Measurements from ENCODE around the gene FAM174B. TPM values are rescaled to one million over a fixed set of nuclear protein-coding genes. Genes with fewer than 3 reads are reported as not detected.
"Not testable (repeated sequence)": the region's sequence is repeated elsewhere in the genome, so short reads cannot be mapped to it uniquely, and the experiment has no call there.

FAM174B gene
- polyA plus RNA-seq, 6 donors from 2014 or later: 0.54 to 0.96 TPM; not detected in 4

DNA sequence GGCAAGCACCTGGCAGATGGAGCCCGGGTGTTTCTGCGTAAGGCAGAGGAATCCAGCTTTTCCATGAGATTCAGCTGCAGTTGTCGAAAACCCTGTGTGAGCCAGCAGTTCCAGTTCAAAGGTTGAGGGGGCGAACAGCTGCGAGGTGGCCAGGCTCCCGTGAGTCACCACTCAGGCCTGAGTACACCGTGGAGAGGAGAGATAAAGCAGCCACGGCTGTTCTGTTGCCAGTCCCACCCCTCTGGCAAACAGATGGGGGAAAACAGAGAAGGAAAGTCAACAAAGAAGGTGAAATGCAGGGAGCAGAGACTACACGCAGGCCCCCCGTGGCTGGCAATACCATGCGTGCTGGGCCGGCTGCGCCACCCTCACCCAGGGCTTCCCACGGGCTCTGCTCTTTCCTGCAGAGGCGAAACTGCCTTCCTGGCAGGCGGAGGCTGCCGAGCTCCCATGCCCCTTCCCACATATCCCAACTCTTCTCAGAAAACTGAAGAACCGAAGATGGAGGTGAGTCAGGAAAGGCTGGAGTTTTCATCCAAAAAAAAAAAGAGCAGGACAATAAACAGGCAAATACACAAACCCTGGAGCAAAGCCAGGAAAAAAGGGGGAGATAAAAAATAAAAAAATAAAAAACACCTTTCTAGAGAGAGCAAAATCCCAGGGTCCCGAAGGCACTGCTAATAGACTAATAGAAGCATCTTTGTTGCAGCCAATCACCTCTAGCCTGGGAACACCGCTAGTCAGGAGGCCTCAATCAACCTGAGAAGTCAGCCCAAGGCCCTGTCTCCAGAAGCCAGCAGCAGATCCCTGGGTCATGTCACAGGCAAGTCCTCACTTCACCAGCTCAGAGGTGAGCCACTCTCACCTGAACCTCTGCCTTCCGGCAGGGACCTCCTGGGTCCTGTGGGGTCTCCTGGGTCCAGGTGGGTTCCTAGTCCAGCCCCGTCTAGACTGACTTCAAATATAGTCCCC is 37.7 kb downstream of the FAM174B start:
- Mint-ChIP-seq H3K9me3 (peaks cover 0 to 3% (median 0%) of the 10 kb centered on the region in 7 donors), H3K27ac (no peak overlapping the region), H3K4me1 (no peaks in the 10 kb centered on the region), H3K4me3 (no peak overlapping the region), H3K27me3 (no peaks in the 10 kb centered on the region), H3K36me3 (no peaks in the 10 kb centered on the region)
- no peak for DNase-seq
- ATAC-seq (ENCODE audit: low read depth in 2 of 2): no peak

DNA sequence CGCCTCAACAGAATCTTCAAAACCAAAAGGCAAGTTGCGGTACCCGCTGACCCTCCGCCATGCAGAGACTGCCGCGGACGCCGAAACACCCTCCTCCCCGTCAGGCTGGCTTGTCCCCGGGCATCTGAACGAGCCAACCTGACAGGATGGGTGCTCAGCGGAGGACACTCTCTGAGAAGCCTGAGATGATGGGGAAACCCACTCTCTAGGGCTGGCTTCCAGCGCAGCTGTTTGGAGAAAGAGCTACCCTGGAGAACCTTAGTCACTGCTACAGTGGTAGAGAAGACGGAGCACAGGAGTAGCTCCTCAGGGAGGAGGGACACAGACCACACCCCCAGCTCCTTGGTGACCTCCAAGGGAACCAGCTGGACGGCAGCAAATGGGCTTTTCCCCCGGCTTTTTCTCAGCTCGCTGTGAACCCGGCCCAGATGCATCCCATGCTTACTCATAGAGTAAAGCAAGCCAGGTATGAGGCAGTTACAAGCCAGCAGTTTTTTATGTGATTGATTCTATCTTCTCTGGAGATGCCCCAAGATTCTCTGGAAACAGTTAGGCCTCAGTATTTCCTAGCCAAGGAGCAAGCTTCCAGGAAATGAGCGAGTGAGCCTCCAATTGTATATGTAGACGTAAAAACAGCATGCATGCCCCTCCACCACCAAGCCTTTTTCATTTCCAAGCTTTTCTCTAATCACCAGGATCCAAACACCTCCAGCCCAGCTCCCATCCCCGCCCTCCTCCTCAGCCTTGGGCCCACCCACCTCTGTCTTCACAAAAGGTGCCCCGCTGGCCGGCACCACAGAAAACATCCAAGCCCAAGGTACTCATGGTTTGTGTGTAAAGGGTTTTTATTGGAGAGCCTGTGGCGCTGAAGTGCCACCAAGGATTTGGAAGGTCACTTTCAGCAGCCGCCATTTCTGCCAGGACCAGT is 38.7 kb downstream of the FAM174B start:
- no peak overlapping the region for H3K27ac Mint-ChIP-seq
- ATAC-seq (ENCODE audit: low read depth in 2 of 2): no peak

DNA sequence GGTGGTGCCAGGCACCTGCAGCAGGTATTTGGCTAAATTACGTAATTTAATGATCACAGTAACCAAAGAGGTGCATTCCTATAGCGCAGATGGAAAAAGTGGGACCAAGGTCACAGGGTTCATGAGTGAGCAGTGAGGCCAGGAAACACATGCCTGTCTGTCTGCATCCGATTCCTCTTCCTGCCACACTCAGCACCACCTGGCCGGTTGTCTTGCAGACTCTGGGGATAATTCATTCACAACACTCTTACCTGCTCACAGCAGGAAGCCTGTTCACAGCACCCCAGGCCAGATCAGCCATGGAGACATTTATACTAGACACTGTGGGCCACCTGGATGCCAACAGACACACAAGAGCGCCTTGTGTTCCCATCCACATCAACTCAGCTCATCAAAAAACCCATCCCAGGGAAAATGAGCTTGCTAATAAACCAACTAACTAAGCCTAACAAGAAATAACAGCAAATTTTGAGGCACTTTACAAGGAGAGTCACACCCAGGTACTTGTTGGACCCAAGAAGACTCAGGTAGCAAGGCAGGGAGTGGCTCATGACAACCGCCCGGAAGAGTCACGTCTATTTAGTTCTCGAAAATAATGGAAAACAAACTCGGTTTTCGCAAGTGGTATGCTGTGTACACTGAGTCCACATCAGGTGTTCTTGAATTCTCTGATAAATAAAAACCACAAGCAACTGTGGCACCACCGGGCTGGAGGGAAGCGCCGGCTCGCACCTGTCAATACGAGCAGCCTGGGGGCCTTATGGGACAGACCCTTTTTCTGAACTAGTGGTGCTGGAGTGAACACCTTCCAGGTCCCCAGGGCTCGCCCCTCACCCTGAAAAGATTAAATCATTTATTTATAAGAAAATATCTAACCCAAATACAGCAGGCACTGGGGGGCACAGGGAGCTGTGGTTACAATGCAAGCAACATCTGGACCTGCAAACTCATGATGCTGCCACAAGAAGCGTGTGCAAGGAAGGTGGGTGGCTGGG is 40.5 kb downstream of the FAM174B start:
- no peak for DNase-seq
- Mint-ChIP-seq H3K36me3 (no peaks in the 10 kb centered on the region), H3K27ac (no peak overlapping the region), H3K4me3 (no peak overlapping the region), H3K4me1 (no peaks in the 10 kb centered on the region), H3K27me3 (no peaks in the 10 kb centered on the region), H3K9me3 (peaks cover 0 to 3% (median 0%) of the 10 kb centered on the region in 7 donors)
- no peak for ATAC-seq (ENCODE audit: low read depth in 2 of 2)

More for the DNA sequence above, 38.7 kb downstream of the FAM174B start:
- Mint-ChIP-seq H3K27me3 (no peaks in the 10 kb centered on the region), H3K9me3 (peaks cover 0 to 3% (median 0%) of the 10 kb centered on the region in 7 donors), H3K4me3 (no peak overlapping the region), H3K36me3 (no peaks in the 10 kb centered on the region), H3K4me1 (no peaks in the 10 kb centered on the region)
- DNase-seq: no peak

DNA sequence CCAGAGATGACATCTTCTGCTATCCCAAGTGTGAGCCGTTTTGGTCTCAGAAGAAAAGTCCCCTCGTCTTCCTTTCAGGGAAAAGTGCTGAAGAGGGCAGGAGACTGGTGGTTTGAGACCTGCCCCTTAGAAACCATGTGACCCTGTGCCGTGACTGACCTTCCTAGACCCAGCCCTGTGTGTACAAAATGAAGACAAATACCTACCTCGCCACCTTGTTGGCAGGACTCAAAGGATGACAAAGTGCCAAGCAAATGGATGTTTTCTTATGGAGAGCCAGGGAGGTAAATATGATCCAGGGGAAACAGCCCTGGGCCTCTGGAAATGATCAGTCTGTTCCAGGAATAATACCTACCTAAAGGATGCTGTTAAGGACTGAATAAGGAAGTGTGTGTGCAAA is 41.3 kb downstream of the FAM174B start:
- no peak for ATAC-seq (ENCODE audit: low read depth in 2 of 2)
- Mint-ChIP-seq H3K4me1 (no peaks in the 10 kb centered on the region), H3K9me3 (peaks cover 0 to 3% (median 0%) of the 10 kb centered on the region in 7 donors)

DNA sequence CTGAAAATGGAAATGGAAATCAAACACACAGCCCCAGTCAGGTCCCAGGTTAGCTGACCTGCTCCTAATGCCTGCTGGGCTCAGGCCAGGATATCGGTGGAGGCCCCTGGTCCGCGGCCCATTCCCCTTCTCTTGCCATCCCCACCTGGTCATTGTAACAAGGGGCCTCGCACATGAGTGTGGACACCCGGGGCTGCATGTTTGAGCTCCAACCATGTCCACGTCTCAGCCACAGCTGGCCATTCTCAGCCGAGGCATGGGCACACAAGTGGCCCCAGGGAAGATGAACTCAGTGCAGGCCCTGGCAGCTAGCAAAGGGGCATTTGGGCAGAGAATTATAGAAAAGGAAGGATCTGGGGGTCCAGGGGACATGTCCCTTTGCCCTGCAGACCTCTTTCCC is 41.7 kb downstream of the FAM174B start:
- DNase-seq (no peak), ATAC-seq (ENCODE audit: low read depth in 2 of 2) (no peak)
- Mint-ChIP-seq H3K27me3 (no peaks in the 10 kb centered on the region), H3K36me3 (no peaks in the 10 kb centered on the region), H3K4me1 (no peaks in the 10 kb centered on the region), H3K9me3 (peaks cover 0 to 3% (median 0%) of the 10 kb centered on the region in 7 donors), H3K27ac (no peak overlapping the region), H3K4me3 (no peak overlapping the region)

More for the DNA sequence above, 41.3 kb downstream of the FAM174B start:
- H3K27ac Mint-ChIP-seq: no peak overlapping the region
- H3K27me3 Mint-ChIP-seq: no peaks in the 10 kb centered on the region
- DNase-seq: no peak
- no peaks in the 10 kb centered on the region for H3K36me3 Mint-ChIP-seq
- peak overlapping the region in 1 of 8 donors; percentile 34 for H3K4me3 Mint-ChIP-seq

DNA sequence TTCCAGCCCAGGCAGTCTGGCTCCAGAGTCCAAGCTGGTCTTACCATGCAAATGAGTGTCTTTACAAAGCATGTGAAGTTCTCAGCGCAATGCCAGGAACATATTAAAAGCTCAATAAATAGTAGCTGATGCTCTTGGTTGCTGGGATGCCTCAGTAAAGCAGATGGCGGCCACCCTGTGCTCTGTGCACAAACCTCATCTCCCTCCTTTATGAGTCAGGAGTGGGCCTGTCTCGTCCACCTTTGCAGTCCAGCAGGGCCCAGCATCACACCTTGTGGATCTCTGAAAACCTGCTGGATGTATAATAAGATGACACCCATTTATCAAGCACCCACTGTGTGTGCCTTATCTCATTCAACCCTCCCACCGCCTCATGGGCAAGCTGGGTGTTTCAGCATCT is 42.7 kb downstream of the FAM174B start:
- ATAC-seq (ENCODE audit: low read depth in 2 of 2): no peak
- no peak overlapping the region for H3K4me3 Mint-ChIP-seq

DNA sequence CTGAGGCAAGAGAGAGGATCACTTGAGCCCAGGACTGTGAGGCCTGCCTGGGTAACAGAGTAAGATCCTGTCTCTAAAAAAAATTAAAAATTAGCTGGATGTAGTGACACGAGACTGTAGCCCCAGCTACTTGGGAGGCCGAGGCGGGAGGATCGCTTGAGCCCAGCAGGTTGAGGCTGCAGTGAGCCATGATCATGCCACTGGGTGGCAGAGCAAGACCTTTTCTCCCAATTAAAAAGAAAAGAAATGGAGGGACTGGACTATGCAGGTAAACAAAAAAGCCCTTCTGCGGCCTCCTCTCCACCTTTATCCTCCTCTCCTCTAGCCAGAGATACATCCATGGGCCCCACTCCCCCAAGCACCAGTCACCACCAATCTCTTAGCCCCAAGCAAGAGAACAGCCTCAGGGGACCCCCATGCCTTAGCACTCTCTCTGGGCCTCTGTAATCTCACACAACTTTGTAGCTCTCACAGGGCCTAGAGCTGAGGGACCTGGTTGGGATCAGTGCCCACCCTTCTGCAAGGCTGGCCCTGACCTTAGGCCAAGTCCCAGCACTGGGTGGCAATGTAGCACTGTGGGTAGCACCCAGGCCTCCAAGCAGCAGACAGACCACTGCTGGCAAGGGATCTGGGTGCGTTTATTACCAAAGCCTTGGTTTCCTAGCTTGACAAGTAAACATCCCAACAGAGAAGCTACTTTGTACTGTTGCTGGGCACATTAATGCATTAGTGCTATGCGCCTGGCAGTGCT is 43.4 kb downstream of the FAM174B start:
- H3K9me3 Mint-ChIP-seq: peaks cover 0 to 3% (median 0%) of the 10 kb centered on the region in 7 donors
- peak overlapping the region in 1 of 8 donors; percentile 9 for H3K4me3 Mint-ChIP-seq
- no peaks in the 10 kb centered on the region for H3K27me3 Mint-ChIP-seq
- DNase-seq (no peak), ATAC-seq (ENCODE audit: low read depth in 2 of 2) (no peak)
- no peak overlapping the region for H3K27ac Mint-ChIP-seq
- no peaks in the 10 kb centered on the region for H3K36me3 Mint-ChIP-seq
- H3K4me1 Mint-ChIP-seq: no peaks in the 10 kb centered on the region

More for the DNA sequence above, 42.7 kb downstream of the FAM174B start:
- no peaks in the 10 kb centered on the region for H3K36me3 Mint-ChIP-seq
- H3K4me1 Mint-ChIP-seq: no peaks in the 10 kb centered on the region
- no peaks in the 10 kb centered on the region for H3K27me3 Mint-ChIP-seq
- H3K27ac Mint-ChIP-seq: no peak overlapping the region
- DNase-seq: no peak
- peaks cover 0 to 3% (median 0%) of the 10 kb centered on the region in 7 donors for H3K9me3 Mint-ChIP-seq

DNA sequence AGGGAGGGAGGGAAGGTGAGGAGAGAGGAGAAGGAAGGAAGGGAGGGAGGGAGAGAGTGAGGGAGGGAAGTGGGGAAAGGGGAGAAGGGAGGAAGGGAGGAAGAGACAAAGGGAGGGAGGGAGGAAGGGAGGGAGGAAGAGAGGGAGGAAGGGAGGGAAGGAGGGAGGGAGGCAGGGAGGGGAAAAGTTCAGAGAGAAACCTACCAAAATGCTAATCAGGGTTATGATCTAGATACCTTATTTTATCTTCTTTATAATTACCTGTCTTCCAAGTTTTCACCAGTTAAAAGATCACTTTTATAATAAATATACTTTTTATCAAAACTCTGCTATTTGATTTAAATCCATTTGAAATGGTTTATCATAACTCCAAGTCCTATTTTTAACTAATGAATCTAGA is 44.4 kb downstream of the FAM174B start:
- ATAC-seq (ENCODE audit: low read depth in 2 of 2) (no peak), DNase-seq (no peak)
- Mint-ChIP-seq H3K4me3 (no peak overlapping the region), H3K4me1 (no peaks in the 10 kb centered on the region), H3K9me3 (peaks cover 0 to 8% (median 4%) of the 10 kb centered on the region in 7 donors), H3K27ac (no peak overlapping the region), H3K27me3 (no peaks in the 10 kb centered on the region), H3K36me3 (no peaks in the 10 kb centered on the region)

DNA sequence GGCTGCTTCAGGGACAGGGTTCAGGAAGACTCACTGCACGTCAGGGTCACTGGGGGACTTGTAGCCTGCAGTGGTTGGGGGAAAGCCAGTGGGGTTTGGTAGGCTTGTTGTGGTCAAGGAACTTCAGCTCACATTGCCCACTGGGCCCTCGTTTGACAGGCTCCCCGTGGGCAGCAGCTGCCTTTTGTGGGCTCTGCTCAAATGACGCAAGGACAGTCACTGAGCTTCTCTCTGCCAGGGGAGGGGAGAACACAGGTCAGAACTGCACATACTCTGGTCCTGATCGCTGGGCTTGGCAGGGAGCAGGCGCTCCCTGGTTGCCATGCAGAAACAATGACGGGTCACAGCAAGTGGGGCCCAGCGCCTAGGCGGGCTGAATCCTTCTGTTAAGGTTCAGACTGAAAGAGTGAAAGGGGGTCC is 45.5 kb downstream of the FAM174B start:
- no peak overlapping the region for H3K4me3 Mint-ChIP-seq
- DNase-seq: no peak
- H3K27me3 Mint-ChIP-seq: no peaks in the 10 kb centered on the region
- H3K9me3 Mint-ChIP-seq: peaks cover 0 to 11% (median 6%) of the 10 kb centered on the region in 7 donors
- no peaks in the 10 kb centered on the region for H3K4me1 Mint-ChIP-seq
- no peaks in the 10 kb centered on the region for H3K36me3 Mint-ChIP-seq
- no peak for ATAC-seq (ENCODE audit: low read depth in 2 of 2)
- H3K27ac Mint-ChIP-seq: peak overlapping the region in 1 of 6 donors; percentile 82

DNA sequence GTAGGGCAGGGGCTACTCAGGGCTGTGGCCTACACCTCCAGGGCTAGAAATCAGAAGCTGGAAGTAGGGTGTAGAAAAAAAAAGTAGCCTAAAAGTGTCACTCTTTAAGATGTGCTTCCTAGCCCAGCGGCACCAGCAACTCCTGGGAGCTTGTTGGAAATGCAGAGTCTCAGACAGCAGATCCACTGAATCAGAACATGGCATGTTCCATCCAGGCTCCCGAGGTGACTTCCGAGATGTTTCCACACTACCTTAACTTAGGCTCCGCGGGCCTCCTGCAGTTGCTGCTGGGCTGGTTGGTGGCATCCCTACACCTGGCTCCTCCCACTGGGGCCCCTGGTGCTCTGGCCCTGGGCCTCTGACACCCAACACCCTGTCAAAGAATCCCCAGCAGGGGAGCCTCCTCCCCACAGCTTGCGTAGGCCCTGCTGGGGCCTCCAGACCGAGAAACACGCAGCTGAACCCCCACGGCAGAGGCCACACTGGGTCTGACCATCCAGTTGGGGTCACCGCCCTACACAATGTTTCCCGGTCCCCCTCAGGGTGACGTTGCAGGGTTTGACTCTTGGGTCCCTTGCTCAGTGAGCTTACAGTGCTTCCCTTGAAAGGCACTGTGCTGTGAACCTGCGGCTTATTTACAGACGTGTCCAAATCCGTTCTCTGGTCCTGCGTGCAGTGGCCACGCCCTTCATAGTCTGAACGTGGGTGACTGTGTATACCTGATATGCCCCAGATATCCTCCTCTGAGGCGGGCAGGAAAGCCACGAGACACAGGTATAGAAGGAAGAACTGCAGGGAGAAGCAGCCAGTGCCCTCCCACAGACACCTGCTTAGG is 46.5 kb downstream of the FAM174B start:
- Mint-ChIP-seq H3K9me3 (peaks cover 3 to 11% (median 6%) of the 10 kb centered on the region in 7 donors), H3K36me3 (no peaks in the 10 kb centered on the region), H3K4me1 (no peaks in the 10 kb centered on the region), H3K27me3 (no peaks in the 10 kb centered on the region), H3K4me3 (no peak overlapping the region), H3K27ac (no peak overlapping the region)
- DNase-seq: no peak
- no peak for ATAC-seq (ENCODE audit: low read depth in 2 of 2)

DNA sequence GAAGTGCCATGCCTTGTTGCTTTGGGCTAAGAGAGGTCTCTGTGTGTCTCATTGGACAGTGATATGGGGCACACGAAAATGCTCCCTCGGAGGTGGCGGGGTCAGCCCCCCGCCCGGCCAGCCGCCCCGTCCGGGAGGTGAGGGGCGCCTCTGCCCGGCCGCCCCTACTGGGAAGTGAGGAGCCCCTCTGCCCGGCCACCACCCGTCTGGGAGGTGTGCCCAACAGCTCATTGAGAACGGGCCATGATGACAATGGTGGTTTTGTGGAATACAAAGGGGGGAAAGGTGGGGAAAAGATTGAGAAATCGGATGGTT is 48.8 kb downstream of the FAM174B start:
- H3K27me3 Mint-ChIP-seq; H3K4me3 Mint-ChIP-seq; H3K27ac Mint-ChIP-seq; H3K4me1 Mint-ChIP-seq; DNase-seq; H3K36me3 Mint-ChIP-seq; ATAC-seq (ENCODE audit: low read depth in 2 of 2): not testable (repeated sequence)
- peaks cover 3 to 11% (median 7%) of the 10 kb centered on the region in 7 donors for H3K9me3 Mint-ChIP-seq
